H9 (cell line): ENCODE results near the gene DTWD1. TPM values are rescaled to one million over a fixed set of nuclear protein-coding genes. Genes with fewer than 3 reads are reported as not detected.

Experiments used
- DNase-seq: peaks from one replicate; pipeline ENCODE4 v3.0.0-alpha.2; 2017
- H2AFZ ChIP-seq: one replicate; pipeline ENCODE4 v1.6.1; 2013; ENCODE audit warnings: mild to moderate bottlenecking, low read length, control low read depth, moderate library complexity
- H2AK5ac ChIP-seq: 2 replicates; pipeline ENCODE4 v1.6.1; 2013; ENCODE audit warnings: low read length, control low read depth, mixed read lengths; ENCODE audit not compliant: insufficient read length
- H2BK120ac ChIP-seq: one replicate; pipeline ENCODE4 v1.6.1; 2013; ENCODE audit warnings: low read depth, mild to moderate bottlenecking, low read length, control low read depth, inconsistent platforms; ENCODE audit not compliant: poor library complexity, severe bottlenecking
- H2BK12ac ChIP-seq: 2 replicates; pipeline ENCODE4 v1.6.1; 2013; ENCODE audit warnings: low read length, control low read depth, mixed read lengths, low read depth; ENCODE audit not compliant: insufficient read length
- H2BK15ac ChIP-seq: 2 replicates; pipeline ENCODE4 v1.6.1; 2013; ENCODE audit warnings: low read depth, low read length, control low read depth
- H2BK20ac ChIP-seq: one replicate; pipeline ENCODE4 v1.6.1; 2013; ENCODE audit warnings: low read depth, mild to moderate bottlenecking, low read length, control low read depth, inconsistent platforms; ENCODE audit not compliant: poor library complexity, severe bottlenecking
- H2BK5ac ChIP-seq: 2 replicates; pipeline ENCODE4 v1.6.1; 2013; ENCODE audit warnings: low read length, control low read depth, mixed read lengths; ENCODE audit not compliant: insufficient read length
- H3K14ac ChIP-seq: 2 replicates; pipeline ENCODE4 v1.6.1; 2013; ENCODE audit warnings: low read length, control low read depth; ENCODE audit not compliant: insufficient read depth
- H3K18ac ChIP-seq: 2 replicates; pipeline ENCODE4 v1.6.1; 2013; ENCODE audit warnings: low read depth, mild to moderate bottlenecking, mixed read lengths, low read length, control low read depth; ENCODE audit not compliant: insufficient read length
- H3K23ac ChIP-seq: 2 replicates; pipeline ENCODE4 v1.6.1; 2013; ENCODE audit warnings: low read length, control low read depth, mixed read lengths, low read depth; ENCODE audit not compliant: insufficient read length
- H3K23me2 ChIP-seq: 2 replicates; pipeline ENCODE4 v1.6.1; 2013; ENCODE audit warnings: low read depth, mild to moderate bottlenecking, mixed read lengths, low read length, control low read depth; ENCODE audit not compliant: insufficient read length, poor library complexity, severe bottlenecking
- H3K27ac ChIP-seq: 2 replicates; pipeline ENCODE4 v1.5.1; 2013; ENCODE audit warnings: low read length, control low read depth, mixed read lengths, low read depth; ENCODE audit not compliant: insufficient read length
- H3K27me3 ChIP-seq: 2 replicates; pipeline ENCODE4 v1.6.1; 2013; ENCODE audit warnings: low read length, control low read depth, inconsistent platforms; ENCODE audit not compliant: insufficient read depth
- H3K4ac ChIP-seq: 2 replicates; pipeline ENCODE4 v1.6.1; 2013; ENCODE audit warnings: low read depth, mild to moderate bottlenecking, control low read depth, inconsistent platforms, low read length, moderate library complexity
- H3K4me1 ChIP-seq: 2 replicates; pipeline ENCODE4 v1.6.1; 2013; ENCODE audit warnings: low read length, control low read depth, inconsistent platforms; ENCODE audit not compliant: insufficient read depth
- H3K4me2 ChIP-seq: 2 replicates; pipeline ENCODE4 v1.6.1; 2013; ENCODE audit warnings: low read length, control low read depth, mixed read lengths; ENCODE audit not compliant: insufficient read length, insufficient read depth
- H3K56ac ChIP-seq: 2 replicates; pipeline ENCODE4 v1.6.1; 2013; ENCODE audit warnings: low read depth, mild to moderate bottlenecking, mixed read lengths, low read length, control low read depth; ENCODE audit not compliant: insufficient read length
- H3K79me1 ChIP-seq: 2 replicates; pipeline ENCODE4 v1.6.1; 2013; ENCODE audit warnings: low read depth, mild to moderate bottlenecking, moderate library complexity, low read length, control low read depth, inconsistent platforms; ENCODE audit not compliant: insufficient read depth, poor library complexity, severe bottlenecking
- H3K79me2 ChIP-seq: 2 replicates; pipeline ENCODE4 v1.6.1; 2013; ENCODE audit warnings: low read length, control low read depth, inconsistent platforms; ENCODE audit not compliant: insufficient read depth
- H3K9ac ChIP-seq: 2 replicates; pipeline ENCODE4 v1.6.1; 2013; ENCODE audit warnings: low read length, control low read depth, mixed read lengths; ENCODE audit not compliant: insufficient read length; ENCODE audit errors: extremely low read depth
- H3K9me3 ChIP-seq: one replicate; pipeline ENCODE4 v1.6.1; 2013; ENCODE audit warnings: low read depth, low read length, inconsistent platforms; ENCODE audit not compliant: control insufficient read depth
- H3T11ph ChIP-seq: one replicate; pipeline ENCODE4 v1.6.1; 2013; ENCODE audit warnings: mild to moderate bottlenecking, low read length, control low read depth, inconsistent platforms
- H4K20me1 ChIP-seq: one replicate; pipeline ENCODE4 v1.6.1; 2013; ENCODE audit not compliant: control insufficient read depth, insufficient read length, insufficient read depth
- H4K5ac ChIP-seq: 2 replicates; pipeline ENCODE4 v1.6.1; 2013; ENCODE audit warnings: low read depth, mild to moderate bottlenecking, mixed read lengths, low read length, control low read depth; ENCODE audit not compliant: insufficient read length
- H4K8ac ChIP-seq: replicated peaks from 2 replicates; pipeline ENCODE4 v1.6.1; 2013; ENCODE audit warnings: low read length, control low read depth, mixed read lengths, low read depth; ENCODE audit not compliant: insufficient read length
- H4K91ac ChIP-seq: 2 replicates; pipeline ENCODE4 v1.6.1; 2013; ENCODE audit warnings: low read depth, mild to moderate bottlenecking, moderate library complexity, mixed read lengths, low read length, control low read depth; ENCODE audit not compliant: insufficient read length
- H3K27ac Mint-ChIP-seq, 3 experiments: 2 replicates in 2 of 3; 3 replicates in 1 of 3; pipeline ENCODE4 v1.8.0; 2020 to 2021; ENCODE audit warnings: mixed read lengths in 3 of 3, mild to moderate bottlenecking in 1 of 3, moderate library complexity in 1 of 3
- H3K27me3 Mint-ChIP-seq: 2 replicates; pipeline ENCODE4 v1.8.0; 2021; ENCODE audit warnings: low read depth, mild to moderate bottlenecking, moderate library complexity, mixed read lengths
- H3K36me3 Mint-ChIP-seq, 3 experiments: 2 replicates in 2 of 3; 3 replicates in 1 of 3; pipeline ENCODE4 v1.8.0; 2020 to 2021; ENCODE audit warnings: low read depth in 3 of 3, mixed read lengths in 3 of 3; ENCODE audit not compliant: insufficient read depth in 1 of 3
- H3K4me1 Mint-ChIP-seq, 2 experiments: 2 replicates each; pipeline ENCODE4 v1.8.0; 2020; ENCODE audit warnings: mixed read lengths in 2 of 2
- H3K4me3 Mint-ChIP-seq, 2 experiments: 2 replicates in 1 of 2; 3 replicates in 1 of 2; pipeline ENCODE4 v1.8.0; 2020 to 2021; ENCODE audit warnings: mild to moderate bottlenecking in 2 of 2, mixed read lengths in 2 of 2, moderate library complexity in 1 of 2
- H3K9me3 Mint-ChIP-seq, 2 experiments: 2 replicates in 1 of 2; 3 replicates in 1 of 2; pipeline ENCODE4 v1.8.0; 2020; ENCODE audit warnings: mild to moderate bottlenecking in 2 of 2, mixed read lengths in 2 of 2, moderate library complexity in 1 of 2
- CTCF ChIP-seq: fragments of 200-600 bp; sonication (generic); conservative IDR thresholded peaks from 3 replicates; pipeline ENCODE4 v1.8.0; 2021; ENCODE audit warnings: antibody characterized with exemption, mild to moderate bottlenecking
- WGBS: extraction: QIAGEN DNeasy Blood & Tissue Kit; methylation state at CpG from one replicate; pipeline ENCODE4 v1.1.7; 2013; ENCODE audit warnings: missing lambda C conversion rate, low lambda C conversion rate, mixed read lengths; ENCODE audit not compliant: insufficient read length; ENCODE audit errors: extremely low coverage; 5-methylcytosine and 5-hydroxymethylcytosine counted together
- total RNA-seq: library from RNA; stranded (reverse); gene quantifications from 2 replicates; pipeline ENCODE4 v1.2.1, GENCODE V29; 2021

The DTWD1 gene
- total RNA-seq, 1 experiment from 2014 or later, result 26.7 TPM

- no peaks in the 10 kb centered on the region for H3K27me3 ChIP-seq
- H3K4me3 Mint-ChIP-seq, result no peak overlapping the region
- H3K4me1 ChIP-seq, result no peaks in the 10 kb centered on the region
- no peak overlapping the region for H4K5ac ChIP-seq
- H3K9ac ChIP-seq, result no peak overlapping the region
- peaks cover 2 to 21% (median 19%) of the 10 kb centered on the region in 3 experiments for H3K36me3 Mint-ChIP-seq
- no peak overlapping the region for H3K14ac ChIP-seq
- H3K27ac Mint-ChIP-seq, result no peak overlapping the region
- H3K9me3 ChIP-seq, result peaks cover 15% of the 10 kb centered on the region
- no peak overlapping the region for H2BK20ac ChIP-seq
- H3K9me3 Mint-ChIP-seq, result peaks cover 18 to 27% of the 10 kb centered on the region in 2 experiments
- no peak overlapping the region for H3T11ph ChIP-seq
- no peak overlapping the region for H2BK15ac ChIP-seq
- no peak overlapping the region for H2AFZ ChIP-seq
- H3K4me1 Mint-ChIP-seq, result no peaks in the 10 kb centered on the region
- WGBS, result no CpG with 5 or more reads among the region's 2 CpGs
- TF ChIP-seq CTCF, result no peak
- H2BK12ac ChIP-seq, result no peak overlapping the region
- H4K91ac ChIP-seq, result no peak overlapping the region
- H4K20me1 ChIP-seq, result no peaks in the 10 kb centered on the region
- H3K79me2 ChIP-seq, result no peaks in the 10 kb centered on the region
- H3K27ac ChIP-seq, result no peak overlapping the region
- no peak overlapping the region for H3K23ac ChIP-seq
- H4K8ac ChIP-seq, result no peak overlapping the region
- no peak overlapping the region for H3K4me2 ChIP-seq
- no peak overlapping the region for H3K4ac ChIP-seq
- H2AK5ac ChIP-seq, result no peak overlapping the region
- no peak overlapping the region for H3K56ac ChIP-seq
- no peaks in the 10 kb centered on the region for H3K79me1 ChIP-seq
- no peaks in the 10 kb centered on the region for H3K23me2 ChIP-seq
- no peak for DNase-seq
- no peak overlapping the region for H2BK5ac ChIP-seq
- no peak overlapping the region for H3K18ac ChIP-seq
- H2BK120ac ChIP-seq, result no peak overlapping the region
- H3K27me3 Mint-ChIP-seq, result no peaks in the 10 kb centered on the region
Measured at GRCh38 chr15:49650676-49651075, 29.8 kb downstream of the DTWD1 start.
